K562 (cell line): ENCODE measurements around the gene SLMAP. TPM values are rescaled to one million over a fixed set of nuclear protein-coding genes. Genes with fewer than 3 reads are reported as not detected.

Source experiments
- BDP1 ChIP-seq: IDR thresholded peaks from 3 replicates; pipeline ENCODE4 v1.6.1; 2011; ENCODE audit not compliant: insufficient read length, insufficient read depth
- EHMT2 ChIP-seq: fragments of 450-650 bp; IDR thresholded peaks from 2 replicates; pipeline ENCODE4 v1.6.1; 2018; ENCODE audit warnings: antibody characterized with exemption
- GTF2A2 ChIP-seq: IDR thresholded peaks from 2 replicates; pipeline ENCODE4 v1.6.1; 2016; ENCODE audit warnings: mild to moderate bottlenecking, missing genetic modification characterization, missing compliant biosample characterization
- ID3 ChIP-seq, 2 experiments: fragments of 250-450 bp in 1 of 2; fragments of 450-650 bp in 1 of 2; sonication (Bioruptor Pico) in 1 of 2; IDR thresholded peaks; 2 replicates each; pipeline versions ENCODE4 v1.6.1 to v1.8.0; 2016 to 2021; ENCODE audit warnings: mild to moderate bottlenecking in 2 of 2, moderate library complexity in 2 of 2, missing compliant biosample characterization in 1 of 2, missing genetic modification characterization in 1 of 2
- IRF2 ChIP-seq: sonication (generic); formaldehyde crosslinking; IDR thresholded peaks from 2 replicates; pipeline ENCODE4 v1.8.1; 2022; ENCODE audit warnings: mild to moderate bottlenecking, missing genetic modification reagents
- JUN ChIP-seq, 2 experiments: sonication (generic) in 1 of 2; formaldehyde crosslinking in 1 of 2; IDR thresholded peaks; 2 replicates each; pipeline versions ENCODE4 v1.6.1 to v1.8.0; 2012 to 2022; ENCODE audit warnings: borderline replicate concordance in 2 of 2, mild to moderate bottlenecking in 2 of 2, improper control_type of control experiment in 1 of 2, low read depth in 1 of 2, low read length in 1 of 2, missing genetic modification reagents in 1 of 2
- NFIC ChIP-seq: fragments of 450-650 bp; IDR thresholded peaks from 2 replicates; pipeline ENCODE4 v1.6.1; 2017; ENCODE audit warnings: mild to moderate bottlenecking, inconsistent platforms
- NR2C1 ChIP-seq, 2 experiments: fragments of 450-650 bp; IDR thresholded peaks; 2 replicates each; pipeline ENCODE4 v1.6.1; 2017; ENCODE audit warnings: mild to moderate bottlenecking in 2 of 2, antibody characterized with exemption in 1 of 2, inconsistent platforms in 1 of 2, missing compliant biosample characterization in 1 of 2, missing genetic modification characterization in 1 of 2
- NR2F6 ChIP-seq: fragments of 450-650 bp; formaldehyde crosslinking; IDR thresholded peaks from 2 replicates; pipeline ENCODE4 v1.4.0; 2020; ENCODE audit warnings: mild to moderate bottlenecking
- POLR2AphosphoS2 ChIP-seq: IDR thresholded peaks from 2 replicates; pipeline ENCODE4 v1.6.1; 2012; ENCODE audit warnings: low read length, improper control_type of control experiment
- TRIM24 ChIP-seq, 2 experiments: fragments of 450-650 bp; IDR thresholded peaks; 2 replicates each; pipeline ENCODE4 v1.6.1; 2016
- XRCC5 ChIP-seq: fragments of 200-400 bp; formaldehyde crosslinking; IDR thresholded peaks from 2 replicates; pipeline ENCODE4 v1.6.1; 2017; ENCODE audit warnings: low read depth, mild to moderate bottlenecking, low read length
- ZNF121 ChIP-seq: sonication (generic); formaldehyde crosslinking; conservative IDR thresholded peaks from 2 replicates; pipeline ENCODE4 v1.8.0; 2022; ENCODE audit warnings: missing genetic modification reagents
- ZNF384 ChIP-seq: IDR thresholded peaks from 2 replicates; pipeline ENCODE4 v1.6.1; 2012; ENCODE audit warnings: low read depth, low read length, improper control_type of control experiment
- ZNF507 ChIP-seq: conservative IDR thresholded peaks from 2 replicates; pipeline ENCODE4 v1.6.1; 2017; ENCODE audit warnings: missing genetic modification characterization, missing compliant biosample characterization
- ZNF609 ChIP-seq: sonication (generic); formaldehyde crosslinking; IDR thresholded peaks from 2 replicates; pipeline ENCODE4 v1.8.1; 2023; ENCODE audit warnings: missing genetic modification reagents, mild to moderate bottlenecking, borderline replicate concordance
- ZNF77 ChIP-seq: fragments of 250-450 bp; sonication (Bioruptor Pico); IDR thresholded peaks from 2 replicates; pipeline ENCODE4 v1.5.0; 2020
- ZNF780A ChIP-seq: fragments of 250-450 bp; sonication (Bioruptor Pico); IDR thresholded peaks from 2 replicates; pipeline ENCODE4 v1.5.0; 2021; ENCODE audit warnings: mild to moderate bottlenecking
- ZZZ3 ChIP-seq: fragments of 450-650 bp; IDR thresholded peaks from 2 replicates; pipeline ENCODE4 v1.6.1; 2016; ENCODE audit warnings: antibody characterized with exemption, mild to moderate bottlenecking, moderate library complexity
- polyA plus RNA-seq, 8 experiments: library from polyadenylated mRNA; depleted of rRNA in 4 of 8; stranded (reverse) in 5 of 8; unstranded in 3 of 8; fragments of >200 nt; fragmentation: Nextera tagmentation in 2 of 8; fragmentation: Illumina TruSeq in 1 of 8; extraction: Ambion mirVana in 2 of 8; extraction: Trizol in 1 of 8; gene quantifications; 2 replicates each; pipeline versions ENCODE4 v1.2.1 to v1.2.3, GENCODE V29; 2011 to 2014; ENCODE audit warnings: inconsistent platforms in 1 of 8, missing spikeins in 1 of 8
- total RNA-seq, 7 experiments: library from RNA; depleted of rRNA in 6 of 7; stranded (reverse); fragments of >200 nt in 6 of 7; fragmentation: Illumina TruSeq in 2 of 7; extraction: Trizol in 2 of 7; gene quantifications; 2 replicates each; pipeline versions ENCODE4 v1.2.1 to v1.2.3, GENCODE V29; 2011 to 2021; ENCODE audit warnings: low replicate concordance in 1 of 7
- TF ChIP-seq, protein P1 (sequence below): sonication (generic); formaldehyde crosslinking; IDR thresholded peaks from 2 replicates; pipeline ENCODE4 v1.8.0; 2023; ENCODE audit warnings: mild to moderate bottlenecking, missing genetic modification reagents

The SLMAP gene
- total and polyA plus RNA-seq, 9 of the 15 experiments (the other 6 are each of a cell fraction or from before 2014, with no cell fraction given), result 12.1 to 50.7 (median 28.3) TPM

- TF ChIP-seq NR2F6 (CRISPR knock-in tag), result no peak
- TF ChIP-seq EHMT2, result no peak; the same call in 1 of the 2 replicates
- TF ChIP-seq TRIM24 (IDR thresholded peaks at IDR 0.05), result peak in 1 of 2 experiments; percentile 62; a peak in 1 of 4 replicates
- TF ChIP-seq ZZZ3, result no peak
- TF ChIP-seq ZNF384, result no peak
- no peak for TF ChIP-seq NR2C1 (IDR thresholded peaks at IDR 0.05)
- 0 out of 2 replicates have a peak, but pooled peaks have one; percentile 30 for TF ChIP-seq NR2C1 (tag; IDR thresholded peaks at IDR 0.05)
- no peak for TF ChIP-seq XRCC5
- TF ChIP-seq, protein P1, sequence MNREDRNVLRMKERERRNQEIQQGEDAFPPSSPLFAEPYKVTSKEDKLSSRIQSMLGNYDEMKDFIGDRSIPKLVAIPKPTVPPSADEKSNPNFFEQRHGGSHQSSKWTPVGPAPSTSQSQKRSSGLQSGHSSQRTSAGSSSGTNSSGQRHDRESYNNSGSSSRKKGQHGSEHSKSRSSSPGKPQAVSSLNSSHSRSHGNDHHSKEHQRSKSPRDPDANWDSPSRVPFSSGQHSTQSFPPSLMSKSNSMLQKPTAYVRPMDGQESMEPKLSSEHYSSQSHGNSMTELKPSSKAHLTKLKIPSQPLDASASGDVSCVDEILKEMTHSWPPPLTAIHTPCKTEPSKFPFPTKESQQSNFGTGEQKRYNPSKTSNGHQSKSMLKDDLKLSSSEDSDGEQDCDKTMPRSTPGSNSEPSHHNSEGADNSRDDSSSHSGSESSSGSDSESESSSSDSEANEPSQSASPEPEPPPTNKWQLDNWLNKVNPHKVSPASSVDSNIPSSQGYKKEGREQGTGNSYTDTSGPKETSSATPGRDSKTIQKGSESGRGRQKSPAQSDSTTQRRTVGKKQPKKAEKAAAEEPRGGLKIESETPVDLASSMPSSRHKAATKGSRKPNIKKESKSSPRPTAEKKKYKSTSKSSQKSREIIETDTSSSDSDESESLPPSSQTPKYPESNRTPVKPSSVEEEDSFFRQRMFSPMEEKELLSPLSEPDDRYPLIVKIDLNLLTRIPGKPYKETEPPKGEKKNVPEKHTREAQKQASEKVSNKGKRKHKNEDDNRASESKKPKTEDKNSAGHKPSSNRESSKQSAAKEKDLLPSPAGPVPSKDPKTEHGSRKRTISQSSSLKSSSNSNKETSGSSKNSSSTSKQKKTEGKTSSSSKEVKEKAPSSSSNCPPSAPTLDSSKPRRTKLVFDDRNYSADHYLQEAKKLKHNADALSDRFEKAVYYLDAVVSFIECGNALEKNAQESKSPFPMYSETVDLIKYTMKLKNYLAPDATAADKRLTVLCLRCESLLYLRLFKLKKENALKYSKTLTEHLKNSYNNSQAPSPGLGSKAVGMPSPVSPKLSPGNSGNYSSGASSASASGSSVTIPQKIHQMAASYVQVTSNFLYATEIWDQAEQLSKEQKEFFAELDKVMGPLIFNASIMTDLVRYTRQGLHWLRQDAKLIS (CRISPR knock-in tag), result no peak
- no peak for TF ChIP-seq BDP1
- TF ChIP-seq GTF2A2, result no peak
- no peak for TF ChIP-seq ZNF780A
- TF ChIP-seq ZNF507 (tag), result no peak
- no peak for TF ChIP-seq ZNF77 (CRISPR knock-in tag)
- TF ChIP-seq ID3 (CRISPR knock-in tag; IDR thresholded peaks at IDR 0.05), result no peak
- no peak for TF ChIP-seq ID3 (tag; IDR thresholded peaks at IDR 0.05)
- TF ChIP-seq IRF2 (CRISPR knock-in tag), result no peak
- no peak for TF ChIP-seq NFIC
- TF ChIP-seq JUN (IDR thresholded peaks at IDR 0.05; ENCODE audit: borderline replicate concordance, low read depth, low read length), result peak; percentile 72
- TF ChIP-seq JUN (CRISPR knock-in tag; IDR thresholded peaks at IDR 0.05; ENCODE audit: borderline replicate concordance), result no peak
- TF ChIP-seq POLR2AphosphoS2, result no peak
- no peak for TF ChIP-seq ZNF609 (CRISPR knock-in tag)
- no peak for TF ChIP-seq ZNF121 (CRISPR knock-in tag)
These were observed 218.8 kb downstream of the SLMAP start (continued) for GRCh38 chr3:57974796-57975388.
